GM12878 (cell line): ENCODE data around the gene TXLNG.

Experiments used
- CBX5 ChIP-seq: sonication (generic); IDR thresholded peaks from 2 replicates; pipeline ENCODE4 v1.6.1; 2016; ENCODE audit warnings: low read depth, moderate library complexity, mild to moderate bottlenecking, inconsistent platforms
- CHD2 ChIP-seq: IDR thresholded peaks from 2 replicates; pipeline ENCODE4 v1.6.1; 2011; ENCODE audit warnings: low read depth, low read length, improper control_type of control experiment, borderline replicate concordance
- DPF2 ChIP-seq: fragments of 450-650 bp; IDR thresholded peaks from 2 replicates; pipeline ENCODE4 v1.6.1; 2017; ENCODE audit warnings: mild to moderate bottlenecking
- ESRRA ChIP-seq: IDR thresholded peaks from 2 replicates; pipeline ENCODE4 v1.6.1; 2012; ENCODE audit warnings: mild to moderate bottlenecking, low read length, improper control_type of control experiment
- MXI1 ChIP-seq: fragments of 150-350 bp; IDR thresholded peaks from 2 replicates; pipeline ENCODE4 v1.6.1; 2011; ENCODE audit warnings: low read depth, mild to moderate bottlenecking, inconsistent platforms, low read length, improper control_type of control experiment
- RCOR1 ChIP-seq: conservative IDR thresholded peaks from 2 replicates; pipeline ENCODE4 v1.6.1; 2012; ENCODE audit warnings: low read depth, low read length, improper control_type of control experiment
- TF ChIP-seq, protein P1 (sequence below), 3 experiments: IDR thresholded peaks in 2 of 3; conservative IDR thresholded peaks in 1 of 3; 2 replicates each; pipeline ENCODE4 v1.5.1; 2011; ENCODE audit warnings: low read depth in 3 of 3, low read length in 3 of 3, mild to moderate bottlenecking in 3 of 3, control low read depth in 2 of 3, moderate library complexity in 2 of 3, inconsistent platforms in 1 of 3, mixed read lengths in 1 of 3; ENCODE audit not compliant: control insufficient read depth in 2 of 3, insufficient read depth in 1 of 3; ENCODE audit errors: extremely low read depth in 1 of 3

GRCh38 chrX:16876696-16877095 is 90.4 kb downstream of the TXLNG start:
- TF ChIP-seq MXI1 (no peak), ESRRA (no peak), CBX5 (no peak), DPF2 (no peak), RCOR1 (no peak), CHD2 (no peak)
- TF ChIP-seq, protein P1, sequence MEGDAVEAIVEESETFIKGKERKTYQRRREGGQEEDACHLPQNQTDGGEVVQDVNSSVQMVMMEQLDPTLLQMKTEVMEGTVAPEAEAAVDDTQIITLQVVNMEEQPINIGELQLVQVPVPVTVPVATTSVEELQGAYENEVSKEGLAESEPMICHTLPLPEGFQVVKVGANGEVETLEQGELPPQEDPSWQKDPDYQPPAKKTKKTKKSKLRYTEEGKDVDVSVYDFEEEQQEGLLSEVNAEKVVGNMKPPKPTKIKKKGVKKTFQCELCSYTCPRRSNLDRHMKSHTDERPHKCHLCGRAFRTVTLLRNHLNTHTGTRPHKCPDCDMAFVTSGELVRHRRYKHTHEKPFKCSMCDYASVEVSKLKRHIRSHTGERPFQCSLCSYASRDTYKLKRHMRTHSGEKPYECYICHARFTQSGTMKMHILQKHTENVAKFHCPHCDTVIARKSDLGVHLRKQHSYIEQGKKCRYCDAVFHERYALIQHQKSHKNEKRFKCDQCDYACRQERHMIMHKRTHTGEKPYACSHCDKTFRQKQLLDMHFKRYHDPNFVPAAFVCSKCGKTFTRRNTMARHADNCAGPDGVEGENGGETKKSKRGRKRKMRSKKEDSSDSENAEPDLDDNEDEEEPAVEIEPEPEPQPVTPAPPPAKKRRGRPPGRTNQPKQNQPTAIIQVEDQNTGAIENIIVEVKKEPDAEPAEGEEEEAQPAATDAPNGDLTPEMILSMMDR (IDR thresholded peaks at IDR 0.05 in 2 of 3, conservative IDR thresholded peaks at IDR 0.05 in 1 of 3; ENCODE audit: control insufficient read depth in 2 of 3, extremely low read depth in 1 of 3, insufficient read depth in 1 of 3, low read depth in 3 of 3, low read length in 3 of 3), result no peak
